ENCODE data around the gene CNEP1R1. TPM values are rescaled to one million over a fixed set of nuclear protein-coding genes. Genes with fewer than 3 reads are reported as not detected.

Gene CNEP1R1
- total RNA-seq, 1 experiment from 2014 or later: 32.7 TPM

DNA sequence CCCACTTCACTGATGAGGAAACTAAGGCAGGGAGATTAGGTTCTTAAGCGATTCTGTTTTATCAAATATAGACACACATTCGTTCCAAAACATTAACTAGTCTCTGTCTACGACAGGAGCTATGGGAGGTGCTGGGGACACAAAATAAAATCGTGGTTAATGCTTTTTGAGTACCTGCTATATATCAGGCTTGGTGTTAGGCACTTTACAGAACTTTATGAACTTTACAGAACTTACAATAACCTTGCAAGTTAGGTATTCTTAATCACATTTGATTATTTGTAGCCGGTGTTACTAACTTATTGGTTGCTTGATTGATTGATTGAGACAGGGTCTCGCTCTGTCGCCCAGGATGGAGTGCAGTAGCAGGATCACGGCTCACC is 40.2 kb downstream of the CNEP1R1 start:
- no peak for DNase-seq (ENCODE audit: low spot score)

GRCh38 chr16:50065624-50066481 is 40.8 kb downstream of the CNEP1R1 start, which contains the start of gene HEATR3:
HEATR3 (plus strand) TSS chr16:50065970; CDS start chr16:50066132, 162 bp downstream.
- DNase-seq (ENCODE audit: low spot score): peak; percentile 88

DNA sequence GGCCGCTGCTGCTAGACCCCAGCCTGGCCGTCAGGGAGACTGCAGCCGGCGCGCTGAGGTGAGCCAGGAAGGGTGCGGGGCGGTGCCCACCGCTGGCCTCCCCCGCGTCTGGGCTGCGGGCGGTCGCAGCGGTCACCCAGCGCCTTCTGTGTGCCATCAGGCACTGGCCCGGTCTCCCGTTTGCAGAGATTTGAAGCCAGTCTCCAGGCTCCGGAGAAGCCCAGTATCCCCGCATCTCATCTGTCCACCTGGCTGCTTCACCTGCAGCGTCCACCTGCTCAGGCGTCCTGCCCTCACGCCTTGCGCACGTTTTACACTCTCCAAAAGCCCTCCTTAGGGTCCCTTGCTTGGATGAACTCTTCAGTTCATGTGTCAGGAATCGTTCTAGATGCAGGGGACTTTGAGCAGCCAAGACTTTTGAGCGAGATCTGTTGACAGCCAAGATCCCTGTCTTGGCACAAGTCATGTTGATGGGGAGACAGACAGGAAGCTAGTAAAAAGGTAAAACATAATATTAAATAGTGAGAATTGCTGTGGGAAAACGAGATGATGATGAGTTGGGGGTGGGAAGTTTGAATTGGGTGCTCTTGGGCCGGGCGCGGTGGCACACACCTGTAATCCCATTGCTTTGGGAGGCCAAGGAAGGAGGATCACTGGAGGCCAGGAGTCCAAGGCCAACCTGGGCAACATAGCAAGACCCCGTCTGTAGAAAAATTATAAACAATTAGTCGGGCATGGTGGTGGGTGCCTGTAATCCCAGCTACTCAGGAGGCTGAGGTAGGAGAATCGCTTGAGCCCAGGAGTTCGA is 41.7 kb downstream of the CNEP1R1 start:
- no peak for DNase-seq (ENCODE audit: low spot score)

DNA sequence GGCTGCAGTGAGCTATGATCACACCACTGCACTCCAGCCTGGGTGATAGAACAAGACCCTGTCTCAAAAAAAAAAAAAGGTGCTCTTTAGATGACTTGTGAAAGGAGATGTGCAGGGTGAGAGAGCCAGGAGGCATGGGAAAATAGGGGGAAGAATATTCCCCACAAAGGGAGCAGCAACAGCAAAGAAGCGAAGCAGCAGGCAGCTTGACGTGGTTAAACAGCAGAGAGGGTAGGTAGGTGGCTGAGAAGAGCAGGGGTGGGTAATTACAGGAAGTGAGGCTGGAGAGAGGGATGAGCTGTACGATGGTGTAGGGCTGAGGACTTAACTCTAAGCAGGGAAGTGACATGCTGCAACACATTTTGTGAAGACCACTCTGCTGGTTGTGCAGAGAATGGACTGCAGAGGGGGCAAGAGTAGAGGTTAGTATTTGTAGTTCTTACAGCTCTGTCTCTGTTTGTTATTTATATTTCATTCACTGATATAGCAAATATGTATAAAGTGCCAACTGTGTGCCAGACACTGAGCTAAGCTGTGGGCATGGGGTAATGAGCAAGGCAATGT is 42.3 kb downstream of the CNEP1R1 start:
- DNase-seq (ENCODE audit: low spot score): peak; percentile 49

DNA sequence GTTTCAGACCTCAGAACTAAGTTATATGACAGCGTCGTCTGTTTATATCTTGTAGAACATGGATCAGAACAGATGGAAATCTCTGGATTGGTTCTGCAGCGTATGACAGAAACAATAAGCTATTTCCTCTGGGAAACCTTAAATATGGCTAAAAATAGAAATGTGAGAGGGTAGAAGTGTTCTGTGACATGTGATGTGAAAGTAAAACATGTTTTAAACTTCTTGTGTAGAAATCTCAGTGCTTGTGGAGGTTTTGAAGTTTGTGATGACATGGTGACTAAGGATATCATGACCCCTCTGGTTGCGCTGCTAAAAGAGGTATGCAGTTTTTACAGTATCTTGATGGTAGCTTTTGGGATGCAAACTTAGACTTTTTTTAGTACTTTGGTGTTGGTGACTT is 43.5 kb downstream of the CNEP1R1 start:
- DNase-seq (ENCODE audit: low spot score): no peak

- DNase-seq (ENCODE audit: low spot score): no peak
Measured at GRCh38 chr16:50069060-50069459, 44.0 kb downstream of the CNEP1R1 start.

DNA sequence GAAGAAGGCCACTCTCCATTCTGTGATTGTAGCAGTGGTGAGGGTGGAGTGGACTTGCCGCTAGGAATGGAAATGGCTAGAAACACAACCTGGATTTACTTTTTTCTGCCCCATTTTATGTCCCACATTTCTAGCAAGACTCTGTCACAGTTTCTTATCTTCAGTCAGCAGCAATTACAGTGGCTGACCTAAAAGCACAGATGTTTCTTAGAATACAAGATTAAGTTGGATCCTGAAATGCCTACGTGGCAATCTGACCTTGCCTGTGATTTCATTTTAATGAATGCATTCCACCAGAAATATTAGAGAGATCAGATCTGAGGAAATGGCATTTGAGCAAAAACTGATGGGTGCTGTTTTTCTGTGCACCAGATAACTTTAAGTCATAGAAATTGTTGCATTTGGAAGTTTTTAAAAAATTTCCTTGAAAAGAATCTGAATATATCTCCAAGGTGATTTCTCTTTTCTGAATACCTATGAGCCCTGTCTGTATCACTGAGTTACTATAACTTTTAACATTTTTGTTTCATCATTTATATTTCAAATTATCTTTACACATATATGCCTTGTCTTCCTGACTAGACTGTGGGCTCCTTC is 46.1 kb downstream of the CNEP1R1 start:
- no peak for DNase-seq (ENCODE audit: low spot score)

DNA sequence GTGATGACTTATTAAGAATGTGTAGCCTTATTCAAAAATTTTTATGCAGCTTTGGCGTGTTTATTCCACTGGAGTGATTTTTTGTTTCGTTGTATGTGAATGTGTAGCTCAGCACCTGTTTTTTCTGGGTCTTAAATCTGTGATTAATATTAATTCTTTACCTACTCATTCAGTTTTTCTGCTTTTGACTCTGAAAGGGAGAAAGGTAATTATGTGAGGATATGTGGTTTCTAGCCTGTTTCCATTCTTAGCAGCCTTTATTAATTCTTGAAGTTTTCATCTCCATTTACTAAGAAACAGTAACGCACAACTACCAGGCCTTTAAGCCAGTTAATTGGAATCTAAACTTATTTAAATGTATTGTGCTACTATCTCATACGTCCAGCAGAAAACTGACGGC is 47.7 kb downstream of the CNEP1R1 start:
- DNase-seq (ENCODE audit: low spot score): no peak

DNA sequence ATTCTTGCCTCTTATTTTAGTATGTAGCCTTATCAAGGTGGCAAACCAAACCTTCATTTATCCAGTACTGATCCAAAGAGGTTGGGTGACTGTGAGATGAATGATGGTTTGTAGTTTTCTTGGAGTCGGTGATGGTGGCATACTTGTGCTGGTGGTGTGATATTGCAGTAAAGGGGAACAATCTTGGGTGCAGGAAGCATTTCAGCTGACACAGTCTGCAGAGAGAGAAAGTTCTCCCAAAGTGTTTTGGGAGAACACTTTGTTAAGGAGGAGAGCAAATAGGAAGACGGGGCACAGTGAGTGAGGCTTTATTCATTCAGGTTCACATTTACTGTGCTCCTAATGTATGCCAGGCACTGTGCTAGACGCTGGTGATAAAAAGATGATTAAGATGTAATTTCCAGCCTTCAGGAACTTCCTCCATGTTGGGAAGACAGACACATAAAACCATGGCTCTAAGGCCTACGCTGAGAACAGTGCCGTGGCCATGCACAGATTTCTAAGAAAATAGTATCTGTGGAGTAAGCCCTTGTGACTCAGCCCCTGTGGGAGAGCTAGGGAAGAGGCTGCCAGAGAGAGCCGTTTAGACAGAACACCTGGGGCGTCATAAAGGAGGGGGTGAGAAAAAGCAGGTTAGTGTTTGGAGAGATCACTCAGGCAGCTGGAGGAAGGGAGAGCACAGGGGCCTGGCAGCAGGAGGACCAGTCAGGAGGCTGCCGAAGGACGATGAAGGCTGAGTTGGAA is 54.5 kb downstream of the CNEP1R1 start:
- DNase-seq (ENCODE audit: low spot score): no peak

DNA sequence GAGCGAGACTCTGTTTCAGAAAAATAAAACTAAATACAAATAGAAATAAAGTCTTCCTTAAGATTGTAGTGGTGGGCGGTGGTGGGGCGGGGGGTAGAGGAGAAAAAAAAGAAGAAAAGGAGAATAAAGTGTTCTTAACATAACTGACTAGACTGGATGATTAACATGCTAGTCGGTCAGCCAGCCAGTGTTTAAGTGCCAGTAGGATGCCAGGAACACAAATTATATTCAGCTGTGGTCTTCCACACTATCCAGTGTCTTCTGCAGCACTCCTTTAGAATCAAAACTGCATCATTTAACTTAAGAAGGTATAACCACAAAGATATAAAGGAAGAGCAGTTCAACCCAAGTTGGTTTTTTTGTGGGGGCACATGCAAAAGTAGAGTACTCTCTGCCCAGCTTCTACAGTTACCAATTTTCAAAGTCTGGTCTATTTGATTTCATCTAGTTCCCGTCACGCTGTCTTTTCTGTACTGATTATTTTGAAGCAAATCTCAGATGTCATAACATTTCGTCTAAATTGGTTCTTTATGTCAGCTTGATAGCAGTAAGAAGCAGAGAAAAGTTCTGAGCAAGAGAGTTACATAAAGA is 56.5 kb downstream of the CNEP1R1 start:
- DNase-seq (ENCODE audit: low spot score): no peak

DNA sequence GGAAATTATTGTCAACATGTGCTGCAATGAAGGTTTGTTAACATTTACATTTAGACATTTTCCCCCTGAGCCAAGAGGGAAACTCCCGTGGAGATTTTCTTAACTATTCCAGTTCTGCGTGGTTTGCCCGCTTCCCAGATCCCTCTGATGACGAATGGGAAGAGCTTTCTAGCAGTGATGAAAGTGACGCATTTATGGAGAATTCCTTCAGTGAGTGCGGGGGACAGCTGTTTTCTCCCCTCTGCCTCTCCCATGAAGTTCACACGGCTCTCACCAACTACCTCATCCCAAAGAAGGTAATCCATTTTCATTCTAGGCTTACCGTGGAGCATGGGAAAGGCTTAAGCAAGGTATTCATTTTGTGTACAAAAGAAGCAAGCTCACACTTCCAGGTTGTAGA is 59.0 kb downstream of the CNEP1R1 start:
- DNase-seq (ENCODE audit: low spot score): no peak

- no peak for DNase-seq (ENCODE audit: low spot score)
Measured at GRCh38 chr16:50086176-50086575, 61.2 kb downstream of the CNEP1R1 start.

Other genes with a start within 250 kb of the CNEP1R1 start
- not detected in 2 replicates for gene ZNF423, start 169.1 kb upstream of the CNEP1R1 start, total RNA-seq (2014; rRNA removed; shearing (Covaris generic))
- gene HEATR3, start 40.7 kb downstream of the CNEP1R1 start, total RNA-seq (2014; rRNA removed; shearing (Covaris generic)): 27.2 and 38.7 TPM in 2 replicates
- 7.4 and 11.2 TPM in 2 replicates for gene TENT4B, start 128.1 kb downstream of the CNEP1R1 start, total RNA-seq (2014; rRNA removed; shearing (Covaris generic))
- gene ADCY7, start 241.3 kb downstream of the CNEP1R1 start, total RNA-seq (2014; rRNA removed; shearing (Covaris generic)): 13.8 and 17.7 TPM in 2 replicates

Measured in A172 (cell line).